Measurements from ENCODE around the gene GARNL3. TPM values are rescaled to one million over a fixed set of nuclear protein-coding genes. Genes with fewer than 3 reads are reported as not detected.

The GARNL3 gene
- total RNA-seq, 1 experiment from 2014 or later, result 11.5 TPM

DNA sequence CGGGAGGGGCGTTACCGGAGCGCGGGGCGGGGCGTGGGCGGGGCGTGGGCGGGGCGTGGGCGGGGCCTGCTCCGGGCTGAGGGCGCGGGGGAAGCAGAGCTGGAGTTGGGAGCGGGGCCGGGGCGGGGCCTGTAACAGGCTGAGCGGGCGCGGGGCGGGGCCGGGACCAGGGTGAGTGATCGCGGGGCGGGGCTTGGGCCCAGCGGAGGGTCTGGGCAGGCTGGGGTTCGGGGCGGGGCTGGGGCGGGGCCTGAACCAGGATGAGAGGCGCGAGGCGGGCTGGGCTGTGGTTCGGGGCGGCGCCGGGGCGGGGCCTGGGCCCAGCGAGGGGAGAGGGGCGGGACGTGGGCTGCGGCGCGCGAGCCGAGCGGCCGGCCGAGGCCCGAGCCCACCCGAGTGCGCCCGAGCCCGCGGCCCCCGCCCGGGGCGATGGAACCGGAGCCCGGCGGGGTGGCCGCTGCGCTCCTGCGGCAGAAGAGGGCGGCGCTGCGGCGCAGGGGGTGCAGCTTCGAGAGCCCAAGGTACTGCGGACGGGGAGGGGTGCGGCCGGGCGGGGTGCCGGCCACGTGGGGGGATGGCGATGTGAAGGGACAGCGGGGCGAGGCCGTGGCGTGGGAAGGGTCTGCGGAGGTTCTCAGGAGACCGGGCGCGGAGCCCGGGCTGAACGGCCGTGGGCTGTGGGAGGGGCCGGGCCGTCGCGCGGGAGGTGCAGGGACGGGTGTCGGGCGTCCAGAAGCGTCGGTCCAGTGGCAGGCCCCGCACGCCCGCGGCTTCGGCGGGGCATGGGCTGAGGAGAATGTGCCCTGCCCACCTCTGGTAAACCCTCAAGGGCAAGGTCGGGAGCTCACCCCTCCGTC lies 39.5 kb upstream of the GARNL3 start:
- BruUV-seq (replicated peaks), result no TSS peak
- TF ChIP-seq, protein P1, sequence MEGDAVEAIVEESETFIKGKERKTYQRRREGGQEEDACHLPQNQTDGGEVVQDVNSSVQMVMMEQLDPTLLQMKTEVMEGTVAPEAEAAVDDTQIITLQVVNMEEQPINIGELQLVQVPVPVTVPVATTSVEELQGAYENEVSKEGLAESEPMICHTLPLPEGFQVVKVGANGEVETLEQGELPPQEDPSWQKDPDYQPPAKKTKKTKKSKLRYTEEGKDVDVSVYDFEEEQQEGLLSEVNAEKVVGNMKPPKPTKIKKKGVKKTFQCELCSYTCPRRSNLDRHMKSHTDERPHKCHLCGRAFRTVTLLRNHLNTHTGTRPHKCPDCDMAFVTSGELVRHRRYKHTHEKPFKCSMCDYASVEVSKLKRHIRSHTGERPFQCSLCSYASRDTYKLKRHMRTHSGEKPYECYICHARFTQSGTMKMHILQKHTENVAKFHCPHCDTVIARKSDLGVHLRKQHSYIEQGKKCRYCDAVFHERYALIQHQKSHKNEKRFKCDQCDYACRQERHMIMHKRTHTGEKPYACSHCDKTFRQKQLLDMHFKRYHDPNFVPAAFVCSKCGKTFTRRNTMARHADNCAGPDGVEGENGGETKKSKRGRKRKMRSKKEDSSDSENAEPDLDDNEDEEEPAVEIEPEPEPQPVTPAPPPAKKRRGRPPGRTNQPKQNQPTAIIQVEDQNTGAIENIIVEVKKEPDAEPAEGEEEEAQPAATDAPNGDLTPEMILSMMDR (IDR thresholded peaks at IDR 0.05), result no peak
- TF ChIP-seq SIN3A (IDR thresholded peaks at IDR 0.05; ENCODE audit: borderline replicate concordance, insufficient read depth, low read depth, low read length) (no peak), POLR2AphosphoS5 (IDR thresholded peaks at IDR 0.05; ENCODE audit: low read depth, low read length) (no peak), TCF7L2 (IDR thresholded peaks at IDR 0.05; ENCODE audit: low read depth, low read length) (no peak)
- POLR2A ChIA-PET, result no interaction called here
- H3K27me3 ChIP-seq (ENCODE audit: control insufficient read depth, insufficient read depth, low read length), result no peaks in the 10 kb centered on the region
- DNase-seq (ENCODE audit: low read depth, low spot score), result no peak
- CTCF ChIA-PET, result interaction anchor here (0.5 to 0.9 kb wide), 2 partner anchors 104 to 532 kb away, joined by 3 read pairs; no protein-coding TSS in a partner anchor
- H3K4me1 ChIP-seq (ENCODE audit: control insufficient read depth, insufficient read depth, low read length), result peaks cover 3% of the 10 kb centered on the region
- H3K4me3 ChIP-seq (ENCODE audit: low read depth in 2 of 2, low read length in 2 of 2), result peak overlapping the region; percentile 59 to 62
- no peak overlapping the region; the same call in 1 of the 2 replicates for H3K27ac ChIP-seq (ENCODE audit: low read length)
- H3K36me3 ChIP-seq (ENCODE audit: control insufficient read depth, insufficient read depth, low read length), result no peaks in the 10 kb centered on the region
- no peaks in the 10 kb centered on the region for H3K9me3 ChIP-seq (ENCODE audit: control insufficient read depth, insufficient read depth, low read depth, low read length)
- in situ Hi-C loops (cut with HindIII; ENCODE audit: low pct_unique_long_range_greater_than_20kb, low sequenced_read_pairs) (no loop called here), intact Hi-C loops (cut with micrococcal nuclease; ENCODE audit: unreplicated experiment) (no loop called here)
- peak; percentile 82 for ATAC-seq

DNA sequence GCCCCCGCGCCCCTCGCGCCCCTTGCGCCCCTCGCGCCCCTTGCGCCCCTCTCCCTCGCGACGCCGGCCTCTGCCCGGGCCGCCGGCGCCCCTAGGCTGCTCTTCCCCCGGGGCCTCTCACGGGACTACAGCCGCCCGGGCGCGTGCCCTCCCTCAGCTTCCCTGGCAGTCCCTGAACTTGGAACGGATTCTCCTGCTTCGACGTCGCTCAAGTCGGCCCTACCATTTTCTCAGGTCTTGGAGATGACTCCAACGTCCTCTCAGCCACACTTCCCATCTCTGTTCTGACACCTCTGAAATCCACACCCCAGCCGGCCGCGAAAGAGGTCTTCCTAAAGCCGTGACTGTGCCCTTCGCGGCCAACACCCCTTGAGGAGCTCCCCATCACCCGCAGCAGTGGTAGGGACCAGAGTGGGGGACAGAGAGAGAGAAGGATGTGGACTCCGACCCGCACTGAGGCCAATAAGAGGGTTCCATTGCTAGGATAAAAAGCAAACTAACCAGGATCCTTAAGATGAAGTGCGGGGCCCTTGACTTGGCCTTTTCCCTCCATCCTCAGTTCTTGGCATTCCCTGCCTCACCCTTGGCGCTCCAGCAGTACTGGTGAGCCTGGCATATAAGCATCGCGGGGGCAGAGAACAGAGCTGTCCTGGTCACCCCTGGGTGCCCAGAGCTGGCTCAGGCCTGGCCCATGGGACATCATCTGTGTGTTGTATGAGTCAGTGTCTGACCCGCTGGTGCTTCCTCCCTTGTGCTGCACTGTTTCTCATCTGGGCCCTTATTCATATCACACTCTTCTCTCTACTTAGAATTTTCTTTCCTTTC lies 38.6 kb upstream of the GARNL3 start:
- H3K27ac ChIP-seq (ENCODE audit: low read length), result peak overlapping the region; percentile 48; the same call in 1 of the 2 replicates

More for the DNA sequence above, 38.6 kb upstream of the GARNL3 start:
- no peaks in the 10 kb centered on the region for H3K36me3 ChIP-seq (ENCODE audit: control insufficient read depth, insufficient read depth, low read length)
- peaks cover 3% of the 10 kb centered on the region for H3K4me1 ChIP-seq (ENCODE audit: control insufficient read depth, insufficient read depth, low read length)
- H3K4me3 ChIP-seq (ENCODE audit: low read depth in 2 of 2, low read length in 2 of 2), result peak overlapping the region; percentile 50 to 56
- in situ Hi-C loops (cut with HindIII; ENCODE audit: low pct_unique_long_range_greater_than_20kb, low sequenced_read_pairs) (no loop called here), intact Hi-C loops (cut with micrococcal nuclease; ENCODE audit: unreplicated experiment) (no loop called here)
- ChIA-PET POLR2A (no interaction called here), CTCF (interaction anchor here (0.5 kb wide), 1 partner anchor 531 kb away, joined by 3 read pairs; no protein-coding TSS in a partner anchor)
- H3K27me3 ChIP-seq (ENCODE audit: control insufficient read depth, insufficient read depth, low read length), result no peaks in the 10 kb centered on the region
- DNase-seq (ENCODE audit: low read depth, low spot score) (no peak), ATAC-seq (no peak)
- no TSS peak for BruUV-seq (replicated peaks)
- TF ChIP-seq TCF7L2 (IDR thresholded peaks at IDR 0.05; ENCODE audit: low read depth, low read length), result no peak
- TF ChIP-seq POLR2AphosphoS5 (IDR thresholded peaks at IDR 0.05; ENCODE audit: low read depth, low read length), result no peak
- TF ChIP-seq SIN3A (IDR thresholded peaks at IDR 0.05; ENCODE audit: borderline replicate concordance, insufficient read depth, low read depth, low read length), result no peak
- TF ChIP-seq, protein P1 (IDR thresholded peaks at IDR 0.05), result no peak
- TF ChIP-seq, protein P2, sequence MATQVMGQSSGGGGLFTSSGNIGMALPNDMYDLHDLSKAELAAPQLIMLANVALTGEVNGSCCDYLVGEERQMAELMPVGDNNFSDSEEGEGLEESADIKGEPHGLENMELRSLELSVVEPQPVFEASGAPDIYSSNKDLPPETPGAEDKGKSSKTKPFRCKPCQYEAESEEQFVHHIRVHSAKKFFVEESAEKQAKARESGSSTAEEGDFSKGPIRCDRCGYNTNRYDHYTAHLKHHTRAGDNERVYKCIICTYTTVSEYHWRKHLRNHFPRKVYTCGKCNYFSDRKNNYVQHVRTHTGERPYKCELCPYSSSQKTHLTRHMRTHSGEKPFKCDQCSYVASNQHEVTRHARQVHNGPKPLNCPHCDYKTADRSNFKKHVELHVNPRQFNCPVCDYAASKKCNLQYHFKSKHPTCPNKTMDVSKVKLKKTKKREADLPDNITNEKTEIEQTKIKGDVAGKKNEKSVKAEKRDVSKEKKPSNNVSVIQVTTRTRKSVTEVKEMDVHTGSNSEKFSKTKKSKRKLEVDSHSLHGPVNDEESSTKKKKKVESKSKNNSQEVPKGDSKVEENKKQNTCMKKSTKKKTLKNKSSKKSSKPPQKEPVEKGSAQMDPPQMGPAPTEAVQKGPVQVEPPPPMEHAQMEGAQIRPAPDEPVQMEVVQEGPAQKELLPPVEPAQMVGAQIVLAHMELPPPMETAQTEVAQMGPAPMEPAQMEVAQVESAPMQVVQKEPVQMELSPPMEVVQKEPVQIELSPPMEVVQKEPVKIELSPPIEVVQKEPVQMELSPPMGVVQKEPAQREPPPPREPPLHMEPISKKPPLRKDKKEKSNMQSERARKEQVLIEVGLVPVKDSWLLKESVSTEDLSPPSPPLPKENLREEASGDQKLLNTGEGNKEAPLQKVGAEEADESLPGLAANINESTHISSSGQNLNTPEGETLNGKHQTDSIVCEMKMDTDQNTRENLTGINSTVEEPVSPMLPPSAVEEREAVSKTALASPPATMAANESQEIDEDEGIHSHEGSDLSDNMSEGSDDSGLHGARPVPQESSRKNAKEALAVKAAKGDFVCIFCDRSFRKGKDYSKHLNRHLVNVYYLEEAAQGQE (IDR thresholded peaks at IDR 0.05; ENCODE audit: insufficient read depth in 1 of 2, low read depth in 2 of 2, low read length in 1 of 2), result no peak
- H3K9me3 ChIP-seq (ENCODE audit: control insufficient read depth, insufficient read depth, low read depth, low read length), result no peaks in the 10 kb centered on the region
